ENCODE results near the gene CNTD1.
"Not testable (repeated sequence)": the region's sequence is repeated elsewhere in the genome, so short reads cannot be mapped to it uniquely, and the experiment has no call there.

The CNTD1 gene, protein sequence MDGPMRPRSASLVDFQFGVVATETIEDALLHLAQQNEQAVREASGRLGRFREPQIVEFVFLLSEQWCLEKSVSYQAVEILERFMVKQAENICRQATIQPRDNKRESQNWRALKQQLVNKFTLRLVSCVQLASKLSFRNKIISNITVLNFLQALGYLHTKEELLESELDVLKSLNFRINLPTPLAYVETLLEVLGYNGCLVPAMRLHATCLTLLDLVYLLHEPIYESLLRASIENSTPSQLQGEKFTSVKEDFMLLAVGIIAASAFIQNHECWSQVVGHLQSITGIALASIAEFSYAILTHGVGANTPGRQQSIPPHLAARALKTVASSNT

DNA sequence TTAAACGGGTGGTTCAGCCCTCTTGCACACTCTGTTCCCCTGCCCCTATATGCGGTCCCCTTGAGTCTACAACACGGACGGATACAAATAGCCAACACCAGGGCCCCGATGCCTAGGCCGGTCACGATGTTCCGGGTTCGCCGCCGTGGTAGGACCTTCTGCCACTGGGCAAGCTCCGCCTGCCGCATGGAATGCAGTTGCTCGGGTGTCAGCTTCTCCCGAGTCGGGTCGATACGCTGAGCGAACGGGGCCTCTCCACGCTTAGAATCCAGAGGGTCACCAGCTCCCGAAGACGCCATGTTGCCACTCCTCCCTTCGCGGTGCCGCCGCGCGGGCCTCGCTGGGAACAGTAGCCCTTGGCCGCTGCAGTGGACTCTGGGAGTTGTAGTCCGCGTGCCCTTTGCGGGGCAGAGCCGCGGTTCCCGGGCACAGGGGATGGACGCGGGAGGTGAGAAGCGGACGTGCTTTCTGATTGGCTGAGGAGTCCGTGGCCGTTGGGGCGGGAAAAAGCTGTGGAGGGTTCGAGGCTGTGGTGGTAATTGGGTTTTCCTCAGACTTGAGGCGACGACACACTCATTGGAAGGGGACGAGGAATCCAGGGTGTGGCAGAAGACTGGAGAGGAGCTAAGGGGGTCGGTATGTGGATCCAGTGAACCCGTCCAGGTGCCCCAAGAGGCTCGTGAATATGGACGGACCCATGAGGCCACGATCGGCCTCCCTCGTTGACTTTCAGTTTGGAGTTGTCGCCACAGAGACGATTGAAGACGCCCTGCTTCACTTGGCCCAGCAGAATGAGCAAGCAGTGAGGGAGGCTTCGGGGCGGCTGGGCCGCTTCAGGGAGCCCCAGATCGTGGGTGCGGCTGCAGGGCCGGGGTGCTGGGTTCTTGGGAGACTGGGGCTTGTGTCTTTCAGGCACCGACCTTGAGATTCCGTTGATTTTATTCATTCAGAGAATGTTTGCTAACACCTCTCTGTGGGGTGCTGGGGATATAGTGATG is at the start of gene CNTD1, which contains the start of gene COA3:
TSS of gene CNTD1 (plus strand) at position 479 of the 998 bp plus-strand sequence. CDS start at position 686, 207 bp downstream.
TSS of gene COA3 (minus strand) at position 322 of the 998 bp plus-strand sequence. CDS start at position 299, 23 bp downstream.
- DNase-seq (ENCODE audit: low read depth): peak; percentile 74

DNA sequence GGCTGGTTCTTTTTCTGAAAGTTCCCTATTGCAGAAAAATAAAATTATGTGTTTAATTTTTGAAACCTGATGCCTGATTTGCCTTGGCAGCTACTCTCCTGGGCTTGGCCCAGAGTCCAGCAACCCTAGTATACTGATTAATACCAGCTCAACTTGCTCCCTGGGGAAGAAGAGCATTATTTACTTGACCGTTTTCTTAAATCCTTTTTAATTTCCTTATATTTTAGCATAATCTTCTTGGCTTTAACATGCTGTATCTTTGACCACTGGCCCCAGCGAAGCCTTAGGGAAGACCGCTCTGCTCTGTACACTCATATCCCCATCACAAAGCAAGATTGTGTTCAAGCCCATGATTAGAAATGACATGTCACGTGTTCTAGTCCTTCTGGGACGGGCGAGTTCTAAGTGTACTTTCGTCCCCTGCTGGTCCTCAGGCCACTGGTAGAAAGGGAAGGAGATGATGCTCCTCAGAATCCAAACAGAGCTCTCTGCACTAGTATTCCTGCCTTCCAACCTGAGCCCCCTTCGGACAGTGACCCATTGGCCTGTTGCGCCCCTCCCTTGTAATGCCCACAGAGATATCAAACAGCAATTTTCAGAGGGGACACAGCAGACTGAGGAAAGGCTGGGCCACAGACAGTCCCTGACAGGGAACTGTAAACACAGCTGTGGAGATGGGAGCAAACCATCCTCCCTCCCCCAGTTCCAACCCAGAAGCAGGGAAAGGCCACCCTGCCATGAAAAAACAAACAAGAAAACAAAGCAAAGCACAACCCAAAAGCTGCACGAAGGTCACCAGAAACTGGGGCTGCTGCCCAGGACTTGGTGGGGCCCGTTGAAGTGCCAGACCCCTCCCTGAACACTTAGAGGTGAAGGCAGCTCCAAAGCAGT is 49.5 kb upstream of the CNTD1 start:
- no peak for DNase-seq (ENCODE audit: low read depth)

DNA sequence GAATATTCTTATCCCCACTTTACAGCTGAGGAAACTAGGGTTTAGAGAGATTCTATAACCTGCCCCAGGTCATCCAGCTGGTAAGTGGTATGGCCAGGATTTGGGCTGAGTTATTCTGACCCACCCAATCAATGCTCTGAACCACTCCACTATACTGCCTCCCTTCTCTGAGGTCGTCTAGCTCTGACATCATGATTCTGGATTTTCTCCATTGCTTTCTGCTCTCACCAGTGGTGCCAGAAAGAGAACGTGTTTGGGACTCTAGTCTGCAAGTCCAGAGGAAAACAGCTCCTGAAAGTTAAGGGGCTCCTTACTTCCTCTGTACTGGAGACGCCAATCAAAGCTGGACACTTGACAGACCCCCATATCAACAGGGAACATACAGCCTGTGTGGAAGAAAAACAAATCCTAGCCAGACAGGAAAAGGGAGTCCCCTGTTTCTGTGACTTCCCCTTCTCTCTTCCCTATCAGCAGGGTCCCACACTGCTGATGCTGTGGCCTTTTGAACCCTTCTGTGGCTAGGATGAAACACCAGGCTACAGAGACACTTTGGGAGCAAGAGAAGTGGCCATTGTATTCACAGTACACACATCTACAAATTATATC is 47.8 kb upstream of the CNTD1 start:
- no peak for DNase-seq (ENCODE audit: low read depth)

DNA sequence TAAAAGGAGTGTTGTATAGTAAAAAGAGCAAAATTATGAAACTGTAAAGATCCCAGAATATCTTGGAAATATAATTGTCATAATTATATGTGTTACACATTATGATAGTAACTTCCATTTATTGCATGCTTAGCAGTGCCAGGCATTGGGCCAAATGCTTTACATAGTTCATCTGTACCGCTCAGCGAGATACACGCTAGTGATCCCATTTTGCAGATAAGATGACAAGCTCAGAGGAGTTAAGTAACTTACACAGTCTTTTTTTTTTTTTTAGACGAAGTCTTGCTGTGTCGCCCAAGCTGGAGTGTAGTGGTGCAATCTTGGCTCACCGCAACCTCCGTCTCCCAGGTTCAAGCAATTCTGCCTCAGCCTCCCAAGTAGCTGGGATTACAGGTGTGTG is 47.0 kb upstream of the CNTD1 start:
- DNase-seq (ENCODE audit: low read depth): no peak

DNA sequence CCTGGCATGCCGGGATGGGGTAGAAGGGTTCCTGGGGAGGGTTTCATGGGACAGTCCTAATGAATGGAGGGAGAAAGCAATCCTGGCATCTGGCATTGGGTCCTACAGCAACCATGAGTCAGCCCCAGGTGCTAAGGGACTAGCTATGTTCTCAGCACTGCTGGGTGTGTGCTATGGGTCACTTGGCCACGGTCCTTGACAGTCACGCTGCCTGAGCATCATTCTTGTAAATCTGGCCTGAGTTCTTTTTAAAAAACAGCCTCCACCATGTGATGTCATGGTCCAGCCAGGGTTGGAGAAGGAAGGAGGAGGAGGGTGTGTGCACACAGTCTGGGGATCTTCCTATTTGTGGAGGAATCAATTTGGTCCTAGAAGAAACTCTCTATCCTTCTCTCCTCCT is 43.9 kb upstream of the CNTD1 start:
- no peak for DNase-seq (ENCODE audit: low read depth)

DNA sequence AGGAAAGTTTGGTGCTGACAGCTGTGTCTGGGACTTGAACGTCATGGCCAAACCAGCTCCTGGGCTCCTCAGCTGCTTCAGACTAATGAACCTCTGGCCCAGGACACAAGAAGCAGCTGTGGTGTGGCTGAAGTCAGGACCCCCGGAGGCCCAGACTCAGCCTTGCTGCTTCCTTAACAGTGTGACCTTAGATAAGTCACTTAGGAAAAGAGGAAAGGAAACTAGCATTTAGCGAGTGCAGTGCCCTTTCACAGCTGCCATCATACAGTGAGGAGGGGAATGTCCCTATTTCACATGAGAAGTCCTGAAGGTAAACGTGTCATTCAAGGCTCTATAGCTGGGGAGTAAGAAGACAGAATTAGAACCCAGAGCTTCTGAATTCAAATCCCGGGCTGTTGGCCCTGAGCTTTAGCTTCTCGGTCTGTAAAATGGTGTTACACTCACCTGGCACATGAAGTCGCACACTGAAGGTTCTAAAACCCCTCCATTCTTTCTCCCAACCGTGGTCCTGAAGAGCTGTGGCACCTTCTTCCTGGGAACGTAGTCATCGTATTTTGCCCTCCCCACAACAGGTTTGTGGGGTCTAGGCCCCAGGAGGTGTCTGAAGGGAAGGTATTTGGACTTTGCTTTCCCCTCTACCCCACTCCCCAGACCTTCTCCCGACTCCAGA is 38.5 kb upstream of the CNTD1 start:
- DNase-seq (ENCODE audit: low read depth): no peak

DNA sequence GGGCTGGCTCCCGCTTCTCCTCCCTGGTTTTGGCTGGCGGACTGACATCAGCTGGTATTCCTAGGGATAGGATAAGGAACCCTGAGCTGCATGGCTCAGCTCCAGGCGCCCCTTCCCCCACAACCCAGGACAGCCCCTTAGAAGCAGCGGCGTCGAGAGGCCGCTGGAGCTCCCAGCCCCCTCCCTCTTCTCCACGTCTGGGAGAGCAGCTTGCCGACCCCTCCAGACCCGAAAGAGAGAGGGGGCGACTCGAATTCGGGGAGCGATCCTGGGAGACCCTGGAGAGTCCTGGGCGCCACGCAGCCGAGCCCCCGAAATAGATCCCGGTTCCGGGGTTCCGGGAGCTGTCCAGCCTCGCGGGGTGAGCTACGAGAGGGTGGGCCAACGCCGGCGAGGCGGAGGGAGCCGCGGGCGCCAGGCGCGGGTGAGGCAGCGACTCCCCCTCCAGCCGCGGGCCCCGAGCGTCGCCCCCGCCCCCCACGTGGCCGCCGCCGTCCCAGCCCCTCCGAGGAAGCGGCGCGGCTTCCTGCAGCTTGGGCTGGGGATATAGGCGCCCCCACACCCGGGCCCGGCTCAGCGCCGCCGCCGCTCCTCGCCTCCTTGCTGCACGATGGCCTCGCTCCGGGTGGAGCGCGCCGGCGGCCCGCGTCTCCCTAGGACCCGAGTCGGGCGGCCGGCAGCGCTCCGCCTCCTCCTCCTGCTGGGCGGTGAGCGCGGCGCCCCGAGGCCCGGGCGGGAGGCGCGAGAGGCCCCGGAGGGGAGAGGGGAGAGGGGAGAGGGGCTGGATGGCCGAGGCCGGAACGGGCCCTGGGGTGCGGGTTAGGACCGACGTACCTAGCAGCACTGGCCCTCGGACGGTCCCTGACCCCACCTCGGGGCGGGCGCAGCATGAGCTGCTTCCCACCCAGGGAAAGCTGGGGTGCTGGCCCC is 37.7 kb upstream of the CNTD1 start, which contains the start of gene RAMP2:
TSS of gene RAMP2 (plus strand) at position 576 of the 930 bp plus-strand sequence. CDS start at position 611, 35 bp downstream.
- no peak for DNase-seq (ENCODE audit: low read depth)

DNA sequence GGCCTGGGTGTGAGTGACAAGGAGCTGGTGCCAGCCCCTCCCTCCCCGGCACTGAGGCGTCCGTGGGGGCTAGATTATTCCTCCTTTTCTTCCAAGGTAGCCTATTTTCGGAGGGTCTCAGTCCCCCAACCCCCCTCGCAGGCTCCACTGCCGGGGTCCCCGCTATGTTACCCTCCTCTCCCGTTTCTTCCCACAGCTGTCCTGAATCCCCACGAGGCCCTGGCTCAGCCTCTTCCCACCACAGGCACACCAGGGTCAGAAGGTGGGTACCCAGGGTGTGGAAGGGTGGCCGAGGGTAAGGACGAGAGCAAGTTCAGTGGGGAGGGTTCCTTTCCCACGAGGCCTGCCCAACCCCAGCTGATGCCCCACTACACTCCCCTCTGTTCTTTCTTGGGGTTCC is 37.0 kb upstream of the CNTD1 start:
- no peak for DNase-seq (ENCODE audit: low read depth)

DNA sequence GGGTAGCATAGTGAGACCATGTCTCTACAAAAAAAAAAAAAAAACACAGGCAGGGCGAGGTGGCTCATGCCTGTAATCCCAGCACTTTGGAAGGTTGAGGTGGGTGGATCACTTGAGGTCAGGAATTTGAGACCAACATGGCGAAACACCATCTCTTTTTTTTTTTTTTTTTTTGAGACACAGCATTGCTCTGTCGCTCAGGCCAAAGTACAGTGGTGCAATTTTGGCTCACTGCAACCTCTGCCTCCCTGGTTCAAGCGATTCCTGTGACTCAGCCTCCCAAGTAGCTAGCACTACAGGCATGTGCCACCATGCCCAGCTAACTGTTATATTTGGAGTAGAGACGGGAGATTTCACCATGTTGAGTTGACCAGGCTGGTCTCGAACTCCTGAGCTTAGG is 32.5 kb upstream of the CNTD1 start:
- no peak for DNase-seq (ENCODE audit: low read depth)

DNA sequence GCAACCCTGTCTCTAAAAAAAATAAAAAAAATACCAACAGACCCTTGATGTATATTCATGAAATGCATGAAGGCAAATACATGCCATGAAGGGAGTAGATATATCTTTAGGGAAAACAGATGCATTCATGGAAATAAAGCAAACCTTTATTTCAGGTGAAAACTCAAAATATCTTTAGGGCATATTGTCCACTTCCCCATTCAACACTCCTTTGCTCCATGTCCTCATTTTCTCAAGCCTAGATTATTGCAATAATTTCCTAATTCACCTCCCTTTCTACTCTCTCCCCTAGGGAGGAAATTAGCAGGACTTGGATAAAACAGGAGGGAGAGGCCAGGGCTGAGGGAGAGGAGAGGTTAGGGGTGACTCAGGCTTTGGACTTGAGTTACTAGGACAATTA is 31.1 kb upstream of the CNTD1 start:
- no peak for DNase-seq (ENCODE audit: low read depth)

DNA sequence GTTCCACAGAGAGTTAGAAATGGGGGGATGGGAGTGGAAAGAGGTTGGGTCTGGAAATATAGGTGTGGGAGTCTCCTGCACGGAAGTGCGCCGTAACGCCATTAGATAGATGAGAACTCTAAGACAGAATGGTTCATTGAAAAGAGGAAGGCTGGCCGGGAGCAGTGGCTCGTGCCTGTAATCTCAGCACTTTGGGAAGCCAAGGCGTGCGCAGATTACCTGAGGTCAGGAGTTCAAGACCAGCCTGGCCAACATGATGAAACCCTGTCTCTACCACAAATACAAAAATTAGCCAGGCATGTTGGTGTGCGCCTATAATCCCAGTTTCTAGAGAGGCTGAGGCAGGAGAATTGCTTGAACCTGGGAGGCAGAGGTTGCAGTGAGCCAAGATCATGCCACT is 30.7 kb upstream of the CNTD1 start:
- DNase-seq (ENCODE audit: low read depth): not testable (repeated sequence)

DNA sequence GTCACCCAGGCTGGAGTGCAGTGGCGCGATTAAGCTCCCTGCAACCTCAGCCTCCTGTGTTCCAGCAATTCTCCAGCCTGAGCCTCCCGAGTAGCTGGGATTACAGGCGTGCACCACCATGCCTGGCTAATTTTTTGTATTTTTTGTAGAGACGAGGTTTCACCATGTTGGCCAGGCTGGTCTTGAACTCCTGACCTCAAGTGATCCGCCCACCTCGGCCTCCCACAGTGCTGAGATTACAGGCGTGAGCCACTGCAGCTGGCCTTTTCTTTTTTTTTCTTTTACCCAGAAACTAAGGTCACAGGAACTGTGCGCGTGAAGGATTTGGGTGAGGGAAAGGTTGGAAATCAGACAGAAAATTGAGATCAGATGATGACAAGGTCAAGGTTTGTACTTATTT is 28.7 kb upstream of the CNTD1 start:
- not testable (repeated sequence) for DNase-seq (ENCODE audit: low read depth)

DNA sequence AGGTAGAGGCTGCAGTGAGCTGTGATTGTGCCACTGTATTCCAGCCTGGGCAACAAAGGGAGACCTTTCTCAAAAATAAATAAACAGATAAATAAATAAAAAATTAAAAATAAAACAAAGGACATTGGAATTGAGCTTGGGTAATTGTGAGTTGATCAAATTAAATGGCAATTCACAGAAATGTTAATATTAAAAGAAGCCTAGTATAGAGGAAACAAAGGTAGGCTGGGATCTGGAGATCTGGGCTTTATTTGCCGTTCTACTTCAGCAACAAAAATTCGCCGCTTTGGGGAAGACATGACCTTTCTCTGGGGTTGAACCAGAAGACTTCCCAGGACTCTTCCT is 25.7 kb upstream of the CNTD1 start:
- DNase-seq (ENCODE audit: low read depth): no peak

DNA sequence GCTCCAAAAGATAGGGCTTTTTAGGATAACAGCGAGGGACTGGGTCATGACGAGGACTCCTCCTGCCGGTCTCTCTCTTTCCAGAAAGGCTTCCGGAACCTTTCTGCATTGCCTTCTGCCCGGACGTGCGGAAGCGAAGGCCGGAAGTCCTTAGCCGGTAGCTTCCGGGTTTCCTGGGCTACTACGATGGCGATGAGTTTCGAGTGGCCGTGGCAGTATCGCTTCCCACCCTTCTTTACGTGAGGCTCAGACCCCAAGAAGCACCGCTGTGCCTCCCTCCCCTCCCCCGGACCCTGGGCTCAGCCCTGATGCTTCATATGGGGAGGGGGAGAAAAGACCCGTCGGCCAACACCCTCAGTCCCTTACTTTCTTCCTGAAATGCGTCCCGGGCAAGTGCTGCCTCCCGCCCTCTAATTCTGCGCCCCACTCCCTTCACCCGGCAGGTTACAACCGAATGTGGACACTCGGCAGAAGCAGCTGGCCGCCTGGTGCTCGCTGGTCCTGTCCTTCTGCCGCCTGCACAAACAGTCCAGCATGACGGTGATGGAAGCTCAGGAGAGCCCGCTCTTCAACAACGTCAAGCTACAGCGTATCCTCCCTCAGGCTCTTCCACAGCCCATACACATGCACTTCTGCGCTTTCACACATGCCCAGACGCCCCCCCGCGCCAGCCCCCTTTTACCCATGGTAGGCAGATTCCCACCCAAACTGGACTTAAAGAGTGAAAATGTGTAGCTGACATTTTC is 25.2 kb upstream of the CNTD1 start, which contains the start of gene VPS25:
TSS of gene VPS25 (plus strand) at position 160 of the 746 bp plus-strand sequence. CDS start at position 187, 27 bp downstream.
- DNase-seq (ENCODE audit: low read depth): peak; percentile 66

DNA sequence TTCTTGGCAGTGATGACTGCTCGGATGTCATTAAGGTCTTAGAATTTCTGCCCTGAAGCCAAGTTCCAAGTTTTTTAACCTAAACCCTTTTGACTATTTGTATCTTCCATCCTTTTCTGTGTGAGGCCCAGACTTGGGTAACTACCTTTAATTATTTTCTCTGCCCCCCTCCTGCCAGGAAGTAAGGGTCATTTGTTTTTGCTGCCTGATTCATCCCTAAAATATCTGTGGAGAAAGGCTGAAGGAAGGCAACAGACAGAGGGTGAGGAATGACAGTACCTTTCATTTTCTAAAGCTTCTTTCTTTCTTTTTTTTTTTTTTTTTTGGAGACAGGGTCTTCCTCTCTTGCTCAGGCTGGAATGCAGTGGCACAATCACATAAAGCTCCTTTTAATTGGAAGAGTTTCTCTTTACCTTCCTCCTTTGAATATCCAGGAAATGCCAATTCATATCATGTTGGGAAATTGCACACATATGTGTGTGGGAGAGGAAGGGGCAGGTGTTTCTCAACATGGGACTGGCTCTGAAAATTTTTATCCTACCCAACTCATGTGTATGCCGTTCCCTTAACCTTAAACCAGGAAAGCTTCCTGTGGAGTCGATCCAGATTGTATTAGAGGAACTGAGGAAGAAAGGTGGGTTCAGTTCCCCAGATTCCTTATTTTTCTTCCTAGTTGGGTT is 24.5 kb upstream of the CNTD1 start:
- no peak for DNase-seq (ENCODE audit: low read depth)

DNA sequence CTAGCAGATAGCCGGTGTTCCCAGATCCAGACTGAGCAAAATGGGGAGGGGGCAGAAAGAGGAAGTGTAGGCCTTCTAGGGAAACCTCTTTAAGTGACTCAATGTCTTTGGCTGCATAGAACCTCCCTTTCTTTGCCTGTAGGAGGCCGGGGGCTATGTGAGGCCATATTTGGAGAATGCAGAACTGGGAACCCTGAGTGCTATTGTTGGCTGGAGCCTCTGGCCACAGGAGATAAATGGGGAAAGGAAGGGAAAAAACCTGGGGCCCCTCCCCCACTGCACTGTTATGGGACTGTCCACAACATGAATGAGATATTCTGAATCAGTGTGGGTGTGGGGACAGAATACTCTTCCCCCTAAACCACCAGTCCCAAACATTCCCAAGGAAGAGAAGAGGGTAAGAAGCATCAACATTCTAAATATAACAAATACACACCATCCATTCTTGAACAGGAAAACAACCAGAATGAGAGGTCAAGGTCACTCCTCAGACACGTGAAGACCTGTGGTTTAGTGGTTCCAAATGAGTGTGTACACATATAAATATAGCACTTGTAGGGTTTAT is 23.0 kb upstream of the CNTD1 start:
- no peak for DNase-seq (ENCODE audit: low read depth)

DNA sequence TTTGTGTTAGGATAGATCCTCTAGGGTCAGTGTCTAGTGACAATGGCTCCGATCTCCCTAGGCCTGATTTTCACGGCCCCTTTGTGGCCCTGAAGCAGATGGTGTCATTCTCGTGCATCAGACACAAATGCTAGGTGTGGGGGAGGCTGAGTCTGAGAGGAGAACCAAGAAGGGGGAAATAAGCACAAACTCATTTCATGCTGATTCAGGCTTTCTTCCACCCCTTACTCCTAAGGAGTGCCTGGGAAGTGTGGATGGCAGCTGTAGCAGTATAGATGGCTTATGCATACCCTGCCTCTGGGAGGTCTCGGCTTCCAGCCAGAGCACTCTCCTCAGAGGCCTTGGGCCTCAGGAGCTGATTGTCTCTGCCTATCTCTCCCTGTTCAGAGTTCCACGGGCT is 20.1 kb upstream of the CNTD1 start:
- no peak for DNase-seq (ENCODE audit: low read depth)

Measured in stimulated activated CD8-positive, alpha-beta memory T cell treated with anti-CD3 and anti-CD28 coated beads, Interleukin-4, amount 100 ng/mL, for 24 hours (primary cell).